GM12801 (cell line): ENCODE measurements around the gene C19orf25.

Source experiments
- TF ChIP-seq, protein P1 (sequence below): IDR thresholded peaks from one replicate; pipeline ENCODE4 v1.5.1; 2011; ENCODE audit warnings: control low read depth; ENCODE audit not compliant: insufficient read length; ENCODE audit errors: extremely low read depth

The C19orf25 gene

DNA sequence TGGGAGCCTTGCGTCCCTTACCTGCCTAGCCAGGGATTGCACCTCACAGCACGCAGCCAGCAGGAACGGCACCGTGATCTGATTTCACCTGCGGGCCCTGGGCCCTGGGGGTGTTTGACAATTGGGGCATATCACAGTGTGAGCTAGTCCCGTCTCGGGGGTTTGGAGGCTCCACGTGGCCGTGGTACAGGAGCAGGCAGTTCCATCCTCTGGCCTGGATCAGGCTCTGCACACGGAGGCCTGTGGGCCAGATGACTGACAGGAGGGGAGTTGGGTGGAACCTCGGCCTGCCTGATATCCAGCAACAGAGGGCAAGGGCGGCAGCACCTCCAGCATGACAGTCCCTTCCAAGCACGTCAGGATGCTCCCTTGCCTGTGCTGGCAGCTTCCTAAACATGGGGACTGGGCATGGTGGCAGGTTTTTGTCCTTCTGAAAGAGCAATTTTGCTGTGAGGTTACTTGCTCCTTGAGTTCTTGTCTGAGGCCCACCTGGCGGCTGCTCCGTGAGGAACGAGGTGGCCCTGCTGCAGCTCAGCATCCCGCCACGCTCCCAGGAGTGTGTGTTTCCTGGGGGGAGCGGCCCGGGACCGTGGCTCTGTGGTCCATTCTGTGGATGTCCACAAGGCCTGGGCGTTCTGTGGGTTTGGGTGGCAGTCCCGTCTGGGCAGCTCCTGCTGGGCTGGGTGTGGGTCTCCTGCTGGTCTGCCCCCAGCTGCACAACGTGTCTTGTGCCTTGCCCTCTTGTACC, 47.1 kb downstream of the C19orf25 start:
- TF ChIP-seq, protein P1, sequence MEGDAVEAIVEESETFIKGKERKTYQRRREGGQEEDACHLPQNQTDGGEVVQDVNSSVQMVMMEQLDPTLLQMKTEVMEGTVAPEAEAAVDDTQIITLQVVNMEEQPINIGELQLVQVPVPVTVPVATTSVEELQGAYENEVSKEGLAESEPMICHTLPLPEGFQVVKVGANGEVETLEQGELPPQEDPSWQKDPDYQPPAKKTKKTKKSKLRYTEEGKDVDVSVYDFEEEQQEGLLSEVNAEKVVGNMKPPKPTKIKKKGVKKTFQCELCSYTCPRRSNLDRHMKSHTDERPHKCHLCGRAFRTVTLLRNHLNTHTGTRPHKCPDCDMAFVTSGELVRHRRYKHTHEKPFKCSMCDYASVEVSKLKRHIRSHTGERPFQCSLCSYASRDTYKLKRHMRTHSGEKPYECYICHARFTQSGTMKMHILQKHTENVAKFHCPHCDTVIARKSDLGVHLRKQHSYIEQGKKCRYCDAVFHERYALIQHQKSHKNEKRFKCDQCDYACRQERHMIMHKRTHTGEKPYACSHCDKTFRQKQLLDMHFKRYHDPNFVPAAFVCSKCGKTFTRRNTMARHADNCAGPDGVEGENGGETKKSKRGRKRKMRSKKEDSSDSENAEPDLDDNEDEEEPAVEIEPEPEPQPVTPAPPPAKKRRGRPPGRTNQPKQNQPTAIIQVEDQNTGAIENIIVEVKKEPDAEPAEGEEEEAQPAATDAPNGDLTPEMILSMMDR, result no peak

DNA sequence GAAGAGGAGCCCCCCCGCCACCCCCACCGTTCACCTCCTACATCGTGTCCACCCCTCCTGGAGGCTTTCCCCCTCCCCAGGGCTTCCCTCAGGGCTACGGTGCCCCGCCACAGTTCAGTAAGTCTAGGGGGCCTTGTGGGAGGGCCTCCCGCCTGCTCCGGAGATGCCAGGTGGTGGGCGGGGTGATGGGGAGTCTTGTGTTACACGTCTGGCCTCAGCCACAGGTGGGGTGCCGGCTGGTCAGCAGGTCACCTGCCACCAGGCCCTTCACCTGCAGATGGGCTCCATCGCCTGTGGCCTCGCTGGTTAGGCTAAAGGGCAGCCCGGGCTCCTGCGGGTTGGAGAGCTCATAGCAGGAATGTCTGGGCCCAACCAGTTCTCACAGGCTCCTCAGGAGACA, 48.8 kb downstream of the C19orf25 start:
- TF ChIP-seq, protein P1, result no peak

DNA sequence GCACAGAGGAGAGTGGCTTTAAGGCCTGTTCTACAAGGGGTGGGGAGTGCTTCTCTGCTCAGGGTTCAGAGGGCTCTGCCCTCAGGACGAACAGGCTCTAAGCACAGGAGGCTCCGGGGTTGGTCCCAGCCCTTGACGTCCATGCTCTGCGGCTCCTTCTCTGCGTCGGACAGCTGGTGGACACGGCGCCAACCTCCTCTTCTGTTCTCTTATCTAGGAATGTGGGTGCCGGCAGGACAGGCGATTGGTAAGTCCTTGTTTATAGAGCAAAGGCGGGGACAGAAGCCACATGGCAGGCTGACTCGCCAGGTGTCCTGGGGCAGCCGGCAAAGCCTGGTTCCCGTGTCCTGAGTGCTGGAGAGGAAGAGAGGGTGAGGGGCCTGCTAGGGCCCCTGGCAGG, 49.3 kb downstream of the C19orf25 start:
- TF ChIP-seq, protein P1, result no peak

DNA sequence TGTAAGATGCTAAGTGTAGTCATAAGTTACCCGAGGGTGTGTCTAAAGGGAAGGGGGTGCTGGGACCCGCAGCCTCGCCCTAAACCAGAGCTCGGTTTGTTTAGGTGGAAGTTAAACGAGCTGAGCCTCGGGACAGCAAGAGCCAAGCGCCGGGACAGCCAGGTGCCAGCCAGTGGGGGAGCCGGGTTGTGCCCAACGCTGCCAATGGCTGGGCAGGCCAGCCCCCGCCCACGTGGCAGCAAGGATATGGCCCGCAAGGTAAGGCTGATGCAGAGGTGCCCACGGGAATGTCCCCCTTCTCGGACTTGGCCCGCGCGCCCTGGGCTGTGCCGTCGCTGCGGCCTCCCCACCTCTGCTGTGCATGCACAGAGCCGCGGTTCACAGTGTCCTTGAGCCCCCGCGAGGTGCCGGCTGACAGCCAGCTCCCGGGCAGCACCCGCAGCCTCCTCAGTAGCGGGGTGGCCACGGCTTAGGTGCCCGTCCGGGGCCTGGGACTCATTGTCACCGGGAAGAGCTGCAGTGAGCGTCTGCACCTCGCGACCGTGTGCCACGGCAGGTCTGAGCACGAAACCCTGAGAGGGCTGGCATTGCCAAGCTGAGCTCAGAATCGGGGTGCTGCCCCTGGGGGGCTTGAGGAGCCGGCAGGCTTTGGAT, 50.1 kb downstream of the C19orf25 start:
- TF ChIP-seq, protein P1, result no peak

DNA sequence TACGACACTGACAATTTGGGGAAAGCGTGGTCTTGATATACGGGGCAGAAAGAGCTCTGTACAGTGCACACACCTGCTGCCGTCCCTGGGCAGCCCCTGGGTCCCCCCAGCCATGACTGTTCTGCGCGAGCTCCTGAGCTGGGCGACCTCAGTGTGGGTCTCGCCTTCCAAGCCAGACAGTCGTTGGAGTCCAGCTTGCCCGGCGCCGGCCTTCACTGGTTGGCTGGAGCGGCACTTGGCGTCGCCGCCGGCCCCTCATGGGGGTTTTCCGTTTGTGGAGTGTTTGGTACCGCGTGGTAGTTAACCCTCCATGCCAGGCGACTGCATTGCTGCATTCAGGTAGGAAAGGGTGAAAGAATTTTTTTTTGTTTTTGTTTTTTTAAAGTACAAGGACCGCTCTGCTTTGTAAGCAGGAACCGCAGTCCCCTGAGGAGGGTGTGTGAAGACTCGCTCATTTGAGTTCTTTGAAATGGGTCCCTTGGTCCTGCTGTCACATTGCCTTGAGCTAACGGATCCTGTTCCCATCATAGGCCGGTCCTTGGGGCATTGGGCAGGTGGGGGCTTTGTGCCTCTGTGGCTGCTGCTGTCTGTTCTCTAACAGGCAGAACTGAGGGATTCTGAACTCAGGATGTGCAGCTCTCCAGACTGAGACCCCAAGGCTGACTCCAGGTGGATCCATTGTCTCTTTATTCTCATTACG, 51.6 kb downstream of the C19orf25 start:
- TF ChIP-seq, protein P1, result no peak

DNA sequence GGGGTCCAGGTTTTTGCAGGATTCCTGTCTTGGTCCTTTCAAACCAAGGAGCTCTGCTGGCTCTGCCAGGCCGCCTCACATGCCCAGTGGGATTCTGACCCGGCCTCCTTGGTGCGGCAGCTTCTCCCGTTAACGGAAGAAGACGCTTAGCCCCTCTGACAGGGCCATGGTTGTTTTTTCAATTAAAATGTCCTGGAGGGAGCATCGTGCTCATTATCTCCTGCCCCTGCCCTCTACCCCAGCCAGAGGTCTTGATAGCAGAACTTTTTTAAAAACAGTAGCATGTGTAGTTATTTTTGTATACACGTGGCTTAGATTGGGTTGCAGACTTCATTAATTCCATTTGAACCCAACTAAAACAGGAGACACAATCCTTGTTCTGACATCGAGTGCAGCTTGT, 52.3 kb downstream of the C19orf25 start:
- TF ChIP-seq, protein P1, result no peak

DNA sequence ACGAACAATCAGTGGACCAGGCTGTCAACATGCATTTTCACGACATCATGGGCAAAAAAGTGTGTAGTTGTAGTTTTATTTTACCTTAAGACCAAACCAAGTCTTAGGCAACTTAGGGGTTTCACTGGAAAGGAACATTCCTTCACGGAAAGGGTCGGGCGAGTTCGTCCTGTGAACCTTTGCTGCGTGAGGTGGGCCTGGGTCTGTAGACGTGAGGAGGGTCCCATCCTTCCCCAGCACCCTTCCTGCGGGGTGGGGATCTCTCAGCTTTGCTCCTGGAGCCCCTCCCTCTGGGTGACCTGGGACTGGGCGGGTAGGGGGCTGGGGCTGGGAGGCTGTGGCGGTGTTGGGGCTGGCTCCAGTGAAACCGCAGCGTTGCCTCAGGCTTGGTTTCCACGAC, 53.1 kb downstream of the C19orf25 start:
- TF ChIP-seq, protein P1, result no peak
